Duodenal mucosa (tissue), 2 donors: ENCODE measurements around the gene EHD4.

Experiments used
- H3K27ac ChIP-seq: one replicate; pipeline ENCODE4 v1.7.0; 2013; ENCODE audit warnings: low read depth, low read length
- H3K27me3 ChIP-seq, 2 donors: one replicate each; pipeline ENCODE4 v1.7.0; 2013; ENCODE audit warnings: low read length in 2 of 2, control low read depth in 1 of 2; ENCODE audit not compliant: insufficient read depth in 2 of 2, control insufficient read depth in 1 of 2
- H3K36me3 ChIP-seq, 2 donors: one replicate each; pipeline ENCODE4 v1.7.0; 2013; ENCODE audit warnings: low read length in 2 of 2, control low read depth in 1 of 2; ENCODE audit not compliant: insufficient read depth in 2 of 2, control insufficient read depth in 1 of 2
- H3K4me1 ChIP-seq, 2 donors: one replicate each; pipeline ENCODE4 v1.7.0; 2013; ENCODE audit warnings: low read length in 2 of 2, control low read depth in 1 of 2; ENCODE audit not compliant: insufficient read depth in 2 of 2, control insufficient read depth in 1 of 2
- H3K4me3 ChIP-seq, 2 donors: one replicate each; pipeline ENCODE4 v1.7.0; 2013; ENCODE audit warnings: low read length in 2 of 2, low read depth in 1 of 2
- H3K9ac ChIP-seq, 2 donors: one replicate each; pipeline ENCODE4 v1.7.0; 2013; ENCODE audit warnings: low read length in 2 of 2, low read depth in 1 of 2
- H3K9me3 ChIP-seq, 2 donors: one replicate each; pipeline ENCODE4 v1.7.0; 2013; ENCODE audit warnings: low read length in 2 of 2, control low read depth in 1 of 2; ENCODE audit not compliant: control insufficient read depth in 1 of 2

EHD4 gene

GRCh38 chr15:41958002-41958420 lies 14.3 kb downstream of the EHD4 start:
- Histone ChIP-seq H3K9me3 (no peaks in the 10 kb centered on the region), H3K9ac (no peak overlapping the region), H3K4me3 (no peak overlapping the region), H3K27ac (no peak overlapping the region), H3K36me3 (peaks cover 1 to 8% of the 10 kb centered on the region in 2 donors), H3K4me1 (peaks cover 7 to 14% of the 10 kb centered on the region in 2 donors), H3K27me3 (no peaks in the 10 kb centered on the region)

GRCh38 chr15:41957021-41957897 lies 15.1 kb downstream of the EHD4 start:
- Histone ChIP-seq H3K9me3 (no peaks in the 10 kb centered on the region), H3K4me3 (no peak overlapping the region), H3K27ac (no peak overlapping the region), H3K36me3 (peaks cover 3 to 13% of the 10 kb centered on the region in 2 donors), H3K4me1 (peaks cover 7 to 14% of the 10 kb centered on the region in 2 donors), H3K27me3 (no peaks in the 10 kb centered on the region), H3K9ac (no peak overlapping the region)

GRCh38 chr15:41955807-41956525 lies 16.4 kb downstream of the EHD4 start:
- H3K9ac ChIP-seq: no peak overlapping the region
- no peak overlapping the region for H3K27ac ChIP-seq
- H3K4me3 ChIP-seq: no peak overlapping the region

DNA sequence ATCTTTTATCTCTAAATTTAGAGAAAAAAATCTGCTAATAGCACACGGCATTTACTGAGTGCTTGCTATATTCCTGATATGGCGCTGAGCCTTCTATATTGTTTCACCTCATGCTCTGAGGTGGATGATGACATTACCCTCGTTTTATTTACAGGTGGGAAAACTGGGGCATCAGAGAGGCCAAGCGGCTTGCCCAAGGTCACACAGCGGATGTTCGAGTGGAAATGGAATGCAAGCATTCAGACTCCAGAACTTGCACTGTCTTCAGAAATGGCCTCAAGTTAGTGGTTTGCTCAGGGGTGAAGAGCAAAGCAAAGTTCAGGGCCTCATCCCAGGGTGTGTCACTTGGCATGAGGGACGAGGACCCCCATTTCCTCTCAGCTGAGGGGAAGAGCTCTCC lies 17.3 kb downstream of the EHD4 start:
- H3K27me3 ChIP-seq: no peaks in the 10 kb centered on the region
- peaks cover 3 to 20% of the 10 kb centered on the region in 2 donors for H3K36me3 ChIP-seq
- no peaks in the 10 kb centered on the region for H3K4me1 ChIP-seq
- no peak overlapping the region for H3K27ac ChIP-seq
- no peaks in the 10 kb centered on the region for H3K9me3 ChIP-seq
- no peak overlapping the region for H3K9ac ChIP-seq
- H3K4me3 ChIP-seq: no peak overlapping the region

More at GRCh38 chr15:41955807-41956525, 16.4 kb downstream of the EHD4 start:
- H3K9me3 ChIP-seq: no peaks in the 10 kb centered on the region
- peaks cover 2% of the 10 kb centered on the region in 2 donors for H3K4me1 ChIP-seq
- no peaks in the 10 kb centered on the region for H3K27me3 ChIP-seq
- H3K36me3 ChIP-seq: peaks cover 3 to 16% of the 10 kb centered on the region in 2 donors

GRCh38 chr15:41954036-41954435 lies 18.3 kb downstream of the EHD4 start:
- Histone ChIP-seq H3K36me3 (peaks cover 3 to 20% of the 10 kb centered on the region in 2 donors), H3K4me3 (no peak overlapping the region), H3K9me3 (no peaks in the 10 kb centered on the region), H3K27me3 (no peaks in the 10 kb centered on the region), H3K4me1 (no peaks in the 10 kb centered on the region), H3K27ac (no peak overlapping the region), H3K9ac (no peak overlapping the region)

- no peak overlapping the region for H3K4me3 ChIP-seq
- no peak overlapping the region for H3K9ac ChIP-seq
- H3K9me3 ChIP-seq: no peaks in the 10 kb centered on the region
- H3K36me3 ChIP-seq: peaks cover 3 to 20% of the 10 kb centered on the region in 2 donors
- H3K27me3 ChIP-seq: no peaks in the 10 kb centered on the region
- no peaks in the 10 kb centered on the region for H3K4me1 ChIP-seq
- H3K27ac ChIP-seq: no peak overlapping the region
Measured at GRCh38 chr15:41952013-41952563, 20.3 kb downstream of the EHD4 start.

DNA sequence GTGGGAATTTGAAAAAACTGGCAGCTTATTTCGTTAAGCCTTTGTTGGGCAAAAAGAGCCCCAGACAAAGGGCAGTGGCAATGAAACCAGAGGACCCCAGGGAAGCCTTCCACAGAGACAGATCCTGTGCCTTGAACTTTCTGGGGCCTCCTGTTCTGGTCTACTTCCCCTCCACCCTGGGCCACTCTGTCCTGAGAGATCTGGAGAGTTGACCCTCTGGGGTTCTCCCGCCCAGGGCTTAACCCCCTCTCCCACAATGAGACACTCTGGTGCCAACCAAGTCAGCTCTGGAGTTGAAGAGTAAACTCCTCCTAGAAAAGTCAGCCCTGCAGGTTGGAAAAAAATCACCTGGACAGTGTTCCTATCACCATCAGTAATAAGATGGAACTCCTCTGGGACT lies 20.8 kb downstream of the EHD4 start:
- H3K27ac ChIP-seq: no peak overlapping the region

GRCh38 chr15:41950489-41950888 lies 21.9 kb downstream of the EHD4 start:
- no peaks in the 10 kb centered on the region for H3K9me3 ChIP-seq
- no peak overlapping the region for H3K9ac ChIP-seq
- H3K4me3 ChIP-seq: no peak overlapping the region
- H3K27ac ChIP-seq: no peak overlapping the region
- H3K36me3 ChIP-seq: peaks cover 3 to 20% of the 10 kb centered on the region in 2 donors
- no peaks in the 10 kb centered on the region for H3K27me3 ChIP-seq
- no peaks in the 10 kb centered on the region for H3K4me1 ChIP-seq

More for the DNA sequence above, 20.8 kb downstream of the EHD4 start:
- H3K4me3 ChIP-seq: no peak overlapping the region
- H3K36me3 ChIP-seq: peaks cover 3 to 20% of the 10 kb centered on the region in 2 donors
- H3K9me3 ChIP-seq: no peaks in the 10 kb centered on the region
- H3K4me1 ChIP-seq: no peaks in the 10 kb centered on the region
- no peak overlapping the region for H3K9ac ChIP-seq
- H3K27me3 ChIP-seq: no peaks in the 10 kb centered on the region

DNA sequence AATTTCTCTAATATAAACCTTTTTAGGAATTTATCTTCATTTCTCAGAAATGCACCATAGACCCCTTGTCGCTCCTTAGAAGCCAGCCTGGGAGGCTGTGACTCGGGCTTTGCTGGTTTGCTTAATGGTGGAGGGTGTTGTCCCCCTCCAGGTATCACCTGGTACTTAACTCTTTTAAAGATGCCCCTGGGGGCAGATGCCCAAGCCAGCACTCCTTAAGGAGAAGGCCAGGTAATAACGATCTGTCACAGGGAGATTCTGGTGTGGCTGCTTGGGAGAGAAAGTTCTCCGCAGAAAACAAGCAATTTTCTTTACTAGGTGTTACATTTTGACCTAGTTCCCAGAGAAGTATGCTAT lies 22.3 kb downstream of the EHD4 start:
- H3K4me1 ChIP-seq: no peaks in the 10 kb centered on the region
- no peaks in the 10 kb centered on the region for H3K27me3 ChIP-seq
- no peak overlapping the region for H3K4me3 ChIP-seq
- H3K9ac ChIP-seq: no peak overlapping the region
- peaks cover 3 to 20% of the 10 kb centered on the region in 2 donors for H3K36me3 ChIP-seq
- no peak overlapping the region for H3K27ac ChIP-seq
- H3K9me3 ChIP-seq: no peaks in the 10 kb centered on the region
